NCI-H526 (cell line): ENCODE data around the gene SGK1.
"Not testable (repeated sequence)": the region's sequence is repeated elsewhere in the genome, so short reads cannot be mapped to it uniquely, and the experiment has no call there.

Experiments
- DNase-seq, 2 experiments: peaks; one replicate each; lab custom pipeline; 2025; lab: John Stamatoyannopoulos, UW

Gene SGK1

GRCh38 chr6:134326192-134326591 lies 8.3 kb upstream of the SGK1 start:
- not testable (repeated sequence) for DNase-seq

- no peak for DNase-seq
Measured at GRCh38 chr6:134324766-134325165, 6.9 kb upstream of the SGK1 start.

GRCh38 chr6:134324141-134324540 lies 6.2 kb upstream of the SGK1 start:
- DNase-seq, result no peak

- no peak for DNase-seq
Measured at GRCh38 chr6:134323698-134324097, 5.8 kb upstream of the SGK1 start.

- no peak for DNase-seq
Measured at GRCh38 chr6:134323294-134323693, 5.4 kb upstream of the SGK1 start.

- no peak for DNase-seq
Measured at GRCh38 chr6:134322216-134322615, 4.3 kb upstream of the SGK1 start.

GRCh38 chr6:134321246-134321645 lies 3.3 kb upstream of the SGK1 start:
- DNase-seq, result no peak

GRCh38 chr6:134319686-134320085 lies 1.8 kb upstream of the SGK1 start:
- DNase-seq, result not testable (repeated sequence)

GRCh38 chr6:134318974-134319281 lies 1.0 kb upstream of the SGK1 start:
- DNase-seq, result no peak

- no peak for DNase-seq
Measured at GRCh38 chr6:134318236-134318973, 493 bp upstream of the SGK1 start.

GRCh38 chr6:134316733-134317431 lies 1.0 kb downstream of the SGK1 start:
- no peak for DNase-seq

- no peak for DNase-seq
Measured at GRCh38 chr6:134315974-134316441, 1.9 kb downstream of the SGK1 start.

GRCh38 chr6:134315189-134315588 lies 2.7 kb downstream of the SGK1 start:
- no peak for DNase-seq

- no peak for DNase-seq
Measured at GRCh38 chr6:134314006-134314821, 3.7 kb downstream of the SGK1 start.

GRCh38 chr6:134312038-134312660 lies 5.8 kb downstream of the SGK1 start:
- DNase-seq, result no peak

GRCh38 chr6:134310817-134311216 lies 7.1 kb downstream of the SGK1 start:
- no peak for DNase-seq

- no peak for DNase-seq
Measured at GRCh38 chr6:134309983-134310605, 7.8 kb downstream of the SGK1 start.

- DNase-seq, result no peak
Measured at GRCh38 chr6:134309227-134309626, 8.7 kb downstream of the SGK1 start.

GRCh38 chr6:134308800-134309199 lies 9.1 kb downstream of the SGK1 start:
- no peak for DNase-seq

GRCh38 chr6:134307870-134308269 lies 10.0 kb downstream of the SGK1 start:
- no peak for DNase-seq

- no peak for DNase-seq
Measured at GRCh38 chr6:134307075-134307474, 10.8 kb downstream of the SGK1 start.

GRCh38 chr6:134304381-134304780 lies 13.5 kb downstream of the SGK1 start:
- not testable (repeated sequence) for DNase-seq
